Frontal cortex (tissue), 4 donors: Measurements from ENCODE around the gene CDC42EP4. TPM values are rescaled to one million over a fixed set of nuclear protein-coding genes. Genes with fewer than 3 reads are reported as not detected.
"Not testable (repeated sequence)": the region's sequence is repeated elsewhere in the genome, so short reads cannot be mapped to it uniquely, and the experiment has no call there.

Source experiments
- DNase-seq, 2 donors: peaks; one replicate each; pipeline ENCODE4 v3.0.0; 2012; ENCODE audit warnings: low spot score in 2 of 2
- FAIRE-seq: peaks from 2 replicates; lab custom pipeline; 2012; peaks lifted over from hg19 to GRCh38; lab: Jason Lieb, UNC
- total RNA-seq: library from RNA; depleted of rRNA; stranded (reverse); fragments of >200 nt; gene quantifications from one replicate; pipeline ENCODE4 v1.2.3, GENCODE V29; 2014
- donor health status: control.
- donor health status: control.
- donor health status: control.

The CDC42EP4 gene
- total RNA-seq, 1 donor from 2014 or later: 62.8 TPM

DNA sequence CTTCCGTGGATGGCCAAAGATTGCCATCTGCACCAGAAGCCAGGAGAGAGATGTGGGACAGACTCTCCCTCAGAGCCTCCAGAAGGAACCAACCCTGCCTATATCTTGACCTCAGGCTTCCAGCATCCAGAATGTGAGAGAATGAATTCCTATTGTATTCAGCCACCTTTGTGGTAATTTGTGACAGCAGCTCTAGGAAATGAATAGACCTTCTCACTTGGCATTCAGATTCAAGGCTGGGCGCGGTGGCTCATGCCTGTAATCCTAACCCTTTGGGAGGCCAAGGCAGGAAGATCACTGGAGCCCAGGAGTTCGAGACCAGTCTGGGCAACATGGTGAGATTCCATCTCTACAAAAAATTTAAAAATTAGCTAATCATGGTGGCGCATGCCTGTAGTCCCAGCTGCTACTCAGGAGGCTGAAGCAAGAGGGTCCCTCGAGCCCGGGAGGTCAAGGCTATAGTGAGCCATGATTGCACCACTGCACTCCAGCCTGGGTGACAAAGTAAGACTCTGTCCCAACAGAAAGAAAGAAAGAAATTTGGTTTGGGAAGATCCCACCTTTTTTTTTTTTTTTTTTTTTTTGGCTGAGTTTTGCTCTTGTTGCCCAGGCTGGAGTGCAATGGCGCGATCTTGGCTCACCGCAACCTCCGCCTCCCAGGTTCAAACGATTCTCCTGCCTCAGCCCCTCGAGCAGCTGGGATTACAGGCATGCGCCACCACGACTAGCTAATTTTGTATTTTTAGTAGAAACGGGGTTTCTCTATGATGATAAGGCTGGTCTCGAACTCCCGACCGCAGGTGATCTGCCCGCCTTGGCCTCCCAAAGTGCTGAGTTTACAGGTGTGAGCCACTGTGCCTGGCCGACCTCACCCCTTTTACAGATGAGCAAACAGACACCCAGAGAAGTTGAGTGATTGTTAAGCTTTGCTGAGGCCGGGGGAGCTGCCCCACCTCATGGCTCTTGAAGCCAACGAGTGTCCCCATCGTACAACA, 45.9 kb downstream of the CDC42EP4 start:
- FAIRE-seq (no peak), DNase-seq (no peak)

DNA sequence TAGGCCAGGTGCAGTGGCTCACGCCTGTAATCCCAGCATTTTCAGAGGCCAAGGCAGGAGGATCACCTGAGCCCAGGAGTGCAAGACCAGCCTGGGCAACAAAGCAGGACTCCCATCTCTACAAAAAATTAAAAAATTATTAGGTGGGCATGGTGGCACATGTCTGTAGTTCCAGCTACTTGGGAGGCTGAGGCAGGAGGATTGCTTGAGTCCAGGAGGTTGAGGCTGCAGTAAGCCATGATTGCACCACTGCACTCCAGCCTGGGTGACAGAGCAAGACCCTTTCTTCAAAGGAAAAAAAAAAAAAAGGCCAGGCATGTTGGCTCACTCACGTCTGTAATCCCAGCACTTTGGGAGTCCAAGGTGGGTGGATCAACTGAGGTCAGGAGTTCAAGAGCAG, 47.4 kb downstream of the CDC42EP4 start:
- FAIRE-seq, DNase-seq: not testable (repeated sequence)

DNA sequence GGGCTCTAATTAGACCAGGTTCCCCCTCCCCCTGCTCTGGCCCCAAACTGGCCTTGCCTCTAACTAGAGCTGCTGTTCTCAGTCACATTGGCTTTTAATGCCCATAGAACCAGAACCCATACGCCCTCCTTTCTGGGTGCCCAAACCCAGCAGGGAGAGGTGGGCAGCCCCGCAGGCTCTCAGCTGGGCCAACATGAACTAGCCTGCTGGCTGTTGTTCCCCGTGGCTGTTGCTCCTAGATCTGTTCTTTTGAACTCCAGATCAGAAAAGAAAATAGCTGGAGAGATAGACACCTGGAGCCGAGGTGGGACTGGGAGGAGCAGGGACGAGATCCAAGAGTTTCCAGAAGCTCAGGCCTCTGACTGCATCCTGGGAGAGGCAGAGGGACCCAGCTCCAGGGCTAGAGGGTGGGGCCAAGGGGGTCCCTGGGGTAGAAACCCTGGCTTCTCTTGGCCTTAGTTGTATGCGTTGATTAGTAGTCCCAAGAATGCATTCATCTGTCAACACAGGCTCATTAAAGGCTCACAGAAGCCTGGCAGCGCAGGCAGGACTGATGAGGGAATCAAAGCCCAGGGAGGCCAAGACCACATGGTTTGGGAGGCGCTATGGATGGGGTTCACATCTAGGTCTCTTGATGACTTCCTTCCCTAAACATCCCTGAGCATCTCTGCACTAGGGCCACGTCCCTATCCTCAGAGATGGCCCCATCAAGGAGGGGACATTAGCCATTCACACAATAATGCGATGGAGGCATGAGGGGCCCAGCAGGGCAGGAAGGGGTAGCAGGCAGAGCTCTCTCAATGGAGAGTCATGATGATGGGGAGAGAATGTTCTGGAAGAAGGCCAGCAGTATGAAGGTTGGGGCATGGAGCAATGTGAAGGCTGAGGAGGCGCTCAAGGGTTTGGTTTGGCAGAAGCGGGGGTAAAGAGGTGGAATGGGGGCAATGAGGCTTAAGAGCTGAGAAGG, 48.8 kb downstream of the CDC42EP4 start:
- no peak for DNase-seq
- no peak for FAIRE-seq

DNA sequence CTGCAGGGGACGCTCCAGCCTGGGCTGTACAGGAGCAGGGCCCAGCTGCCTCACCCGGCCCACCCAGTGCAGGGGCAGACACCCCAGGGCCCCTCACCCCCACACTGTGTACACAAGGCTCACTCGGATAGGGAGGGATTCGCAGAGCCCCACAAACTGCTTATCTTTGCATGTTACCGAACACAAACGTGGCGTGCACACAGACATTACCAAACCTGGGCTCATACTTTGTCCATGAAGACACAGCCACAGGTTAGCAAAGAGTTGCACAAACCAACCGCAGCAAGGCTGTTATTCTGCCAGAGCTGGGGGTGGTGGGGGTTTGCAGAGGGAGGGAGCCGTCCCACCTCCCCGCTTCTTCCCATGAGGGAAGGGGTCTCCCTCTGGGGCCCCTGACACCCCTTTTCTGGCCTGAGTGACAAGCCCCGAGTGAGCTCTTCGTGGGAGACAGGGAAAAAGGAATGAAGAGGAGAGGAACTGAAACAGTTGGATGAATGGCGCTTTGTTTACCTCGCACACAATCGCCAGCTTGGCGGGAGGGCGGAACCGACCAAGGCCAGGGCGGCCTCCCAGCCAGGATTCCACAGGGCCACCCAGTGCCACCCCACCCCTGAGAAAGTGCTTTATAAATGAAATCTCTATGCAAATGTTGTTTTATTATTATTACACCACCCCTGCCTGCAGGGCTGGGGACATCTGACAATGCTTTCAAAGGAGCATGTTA, 49.7 kb downstream of the CDC42EP4 start:
- no peak for FAIRE-seq
- peak; percentile 53 to 56 for DNase-seq

DNA sequence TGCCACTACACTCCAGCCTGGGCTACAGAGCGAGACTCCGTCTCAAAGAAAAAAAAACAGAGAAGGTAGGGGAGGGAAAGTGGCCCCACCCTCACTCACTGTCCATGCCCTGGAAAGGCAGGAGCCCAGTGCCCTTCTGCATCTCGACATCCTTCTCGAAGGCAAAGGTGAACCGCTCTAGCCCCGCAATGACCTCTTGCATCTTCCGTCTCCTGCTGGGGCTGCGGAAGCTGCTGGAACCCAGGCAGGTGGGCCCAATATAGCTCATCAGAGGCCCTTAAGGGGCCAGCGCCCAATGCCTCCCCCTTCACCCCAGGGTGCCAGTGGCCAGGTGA, 50.2 kb downstream of the CDC42EP4 start, which contains the start of gene CPSF4L:
CPSF4L (minus strand) TSS at position 264 of the 335 bp plus-strand sequence; CDS start at position 202, 62 bp downstream.
- DNase-seq (no peak), FAIRE-seq (no peak)

DNA sequence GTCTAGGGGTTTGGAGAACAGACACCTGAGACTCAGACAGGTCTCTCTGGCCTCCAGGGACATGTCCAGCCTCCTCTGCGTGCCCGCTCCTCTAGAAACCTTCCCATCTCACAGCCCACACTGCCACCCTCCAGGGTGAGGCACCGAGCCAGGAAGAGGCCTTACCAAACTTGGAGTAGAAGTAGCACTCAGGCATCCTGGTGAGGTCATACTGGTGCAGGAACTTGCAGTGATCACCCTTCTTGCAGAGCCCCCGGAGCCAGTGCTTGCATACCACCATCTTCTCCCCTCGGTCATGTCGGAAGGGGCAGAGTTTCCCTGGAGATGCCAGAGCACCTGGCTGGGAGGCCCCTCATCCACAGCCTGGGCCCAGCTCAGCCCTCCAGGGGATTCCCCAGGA, 54.3 kb downstream of the CDC42EP4 start:
- DNase-seq (no peak), FAIRE-seq (no peak)

DNA sequence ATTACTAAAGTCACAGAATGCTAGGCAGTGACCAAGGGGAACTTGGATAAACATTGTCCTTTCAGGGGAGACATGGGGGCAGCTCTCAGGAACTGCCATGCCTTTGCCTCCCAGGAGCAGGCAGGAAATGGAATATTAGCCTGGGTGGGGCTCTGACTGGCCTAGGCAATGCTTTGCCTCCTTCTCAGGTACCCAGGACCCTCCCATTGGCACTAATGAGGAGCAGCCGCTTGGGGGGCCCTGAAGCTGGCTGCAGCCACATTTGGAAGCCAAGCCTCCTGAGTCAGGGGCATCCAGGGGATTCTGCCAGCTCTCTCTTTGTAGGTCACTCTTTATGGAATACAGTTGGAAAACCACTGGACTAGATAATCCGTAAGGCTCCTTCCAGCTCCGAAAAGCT, 55.6 kb downstream of the CDC42EP4 start:
- FAIRE-seq (no peak), DNase-seq (no peak)

DNA sequence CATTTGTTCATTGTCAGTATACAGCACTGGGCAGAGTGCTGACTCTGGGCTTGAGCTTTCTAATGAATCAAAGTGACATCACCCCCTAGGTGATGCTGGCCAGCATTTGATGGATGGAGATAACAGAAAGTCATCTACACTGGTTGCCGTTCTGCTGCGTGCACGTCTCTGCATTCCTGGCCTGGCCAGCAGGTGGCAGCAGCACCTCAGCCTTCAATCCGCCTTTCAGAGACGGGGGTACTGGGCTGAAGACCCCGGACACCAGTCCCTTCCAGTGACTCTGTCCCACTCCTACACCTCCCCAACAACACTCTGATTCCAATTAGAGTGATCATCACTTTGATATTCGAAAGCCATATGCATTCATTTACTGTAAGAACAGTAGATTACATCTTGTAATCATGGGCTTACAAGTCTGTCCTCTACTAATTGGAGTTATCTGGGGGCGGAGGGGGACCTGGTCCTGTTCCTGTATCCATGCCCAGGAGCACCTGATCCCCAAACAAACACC, 56.1 kb downstream of the CDC42EP4 start:
- no peak for FAIRE-seq
- peak; percentile 54 to 78 for DNase-seq

DNA sequence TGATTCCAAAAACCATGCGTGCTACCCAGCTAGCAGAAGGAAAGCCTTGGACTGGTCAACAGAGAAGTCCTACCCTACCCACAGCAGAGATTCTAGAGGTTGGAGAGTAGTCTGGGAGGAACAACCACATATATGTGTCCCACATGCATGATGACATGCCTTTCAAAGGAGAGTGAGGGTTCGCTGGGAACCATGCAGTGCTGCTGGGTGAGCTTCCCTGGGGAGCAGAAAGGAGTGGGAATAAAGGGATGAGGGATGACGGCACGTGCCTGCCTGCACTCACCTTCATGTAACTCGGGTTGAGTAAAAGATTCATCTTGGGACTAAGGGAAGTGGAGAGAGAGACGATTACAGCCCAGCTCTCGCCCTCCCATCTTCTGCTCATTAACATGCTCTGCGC, 59.9 kb downstream of the CDC42EP4 start:
- DNase-seq (no peak), FAIRE-seq (no peak)

DNA sequence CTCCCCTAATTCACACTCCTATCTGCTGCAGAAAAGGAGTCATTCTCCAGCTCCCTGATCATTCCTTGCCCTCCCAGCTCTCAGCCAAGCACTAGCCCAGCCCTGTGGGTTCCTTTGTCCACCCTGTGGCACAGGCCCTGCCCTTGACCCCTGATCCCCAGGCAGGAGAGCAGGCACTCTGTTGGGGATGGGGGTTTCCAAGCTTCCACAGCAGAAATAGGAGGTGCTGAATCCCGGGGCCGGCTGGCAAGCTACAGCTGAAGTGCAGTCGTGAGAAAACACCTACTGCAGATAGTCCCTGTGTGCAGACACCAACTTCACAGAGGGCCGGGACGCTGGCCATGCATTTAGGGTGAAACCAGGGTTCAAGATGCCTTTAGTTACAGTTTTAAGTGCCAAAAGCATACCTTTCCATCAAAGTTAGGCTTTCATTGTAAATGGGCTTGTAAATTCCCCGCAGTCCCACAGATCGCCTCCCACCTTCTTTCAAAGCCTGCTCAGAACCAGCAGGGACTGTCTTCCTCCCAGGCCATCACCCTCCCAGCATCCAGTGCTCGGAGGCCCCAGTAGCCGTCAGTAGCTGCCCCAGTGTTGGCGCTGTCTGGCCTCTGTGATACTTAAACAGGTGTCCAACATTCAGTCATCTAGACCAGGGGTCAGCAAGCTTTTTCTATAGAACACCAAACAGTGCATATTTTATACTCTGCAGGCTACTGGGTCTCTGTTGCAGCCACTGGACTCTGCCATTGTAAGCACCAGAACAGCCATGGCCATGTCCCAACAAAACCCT, 60.8 kb downstream of the CDC42EP4 start:
- FAIRE-seq (no peak), DNase-seq (no peak)

DNA sequence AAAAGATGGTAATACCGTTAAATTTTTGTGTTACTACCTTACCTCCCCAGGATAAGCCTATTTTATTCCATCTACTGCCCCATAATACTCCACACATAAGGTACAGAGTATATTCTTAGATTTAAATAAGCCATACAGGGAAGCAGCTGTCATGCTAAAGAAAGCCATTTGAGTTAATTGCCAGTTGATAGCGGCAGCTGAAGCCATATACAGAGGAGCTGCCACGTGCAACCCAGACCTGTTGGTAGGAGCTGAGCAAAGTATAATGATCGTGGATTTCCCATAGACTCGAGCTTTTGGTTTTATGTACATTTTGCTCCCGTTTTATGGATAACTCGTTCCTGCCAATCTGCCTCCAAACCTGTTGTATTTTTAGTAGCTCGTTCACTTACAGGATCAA, 62.1 kb downstream of the CDC42EP4 start:
- FAIRE-seq: no peak
- DNase-seq: no peak

DNA sequence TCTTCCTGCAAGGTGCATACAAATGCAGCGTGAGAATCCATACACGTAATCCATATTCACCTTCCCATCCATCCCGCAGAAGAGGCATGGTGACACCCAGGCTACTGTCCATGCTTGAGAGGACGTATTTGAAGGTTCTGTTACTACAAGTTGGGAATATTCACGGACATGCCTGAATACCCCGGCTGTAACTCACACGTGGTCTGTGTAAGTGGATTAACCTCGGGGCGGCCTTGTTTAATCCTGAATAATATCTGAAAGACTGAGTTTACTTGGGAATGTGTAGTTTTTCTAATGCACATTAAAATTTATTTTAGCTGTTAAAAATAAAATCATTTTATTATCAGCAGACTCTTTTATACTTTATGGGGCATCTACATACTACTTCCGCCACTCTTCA, 63.3 kb downstream of the CDC42EP4 start:
- FAIRE-seq: no peak
- no peak for DNase-seq

DNA sequence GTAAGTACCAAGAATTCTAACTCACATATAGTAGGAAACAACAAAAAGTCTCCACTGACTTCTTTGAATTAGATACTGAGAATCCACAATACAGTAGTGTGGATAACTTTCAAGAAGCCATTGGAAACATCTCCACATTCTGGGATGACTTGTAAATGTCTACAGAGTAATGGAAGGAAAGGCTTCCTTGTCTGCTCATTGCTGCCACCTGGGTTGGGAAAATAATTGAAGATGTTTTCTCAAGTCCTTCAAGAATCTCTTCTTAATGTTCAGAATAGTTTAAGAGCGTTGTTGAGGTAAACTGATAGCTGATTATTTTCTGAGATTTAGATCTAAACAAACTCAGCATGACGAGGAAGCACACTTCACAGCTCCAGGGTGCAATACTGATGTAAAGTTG, 64.1 kb downstream of the CDC42EP4 start:
- FAIRE-seq (no peak), DNase-seq (no peak)

DNA sequence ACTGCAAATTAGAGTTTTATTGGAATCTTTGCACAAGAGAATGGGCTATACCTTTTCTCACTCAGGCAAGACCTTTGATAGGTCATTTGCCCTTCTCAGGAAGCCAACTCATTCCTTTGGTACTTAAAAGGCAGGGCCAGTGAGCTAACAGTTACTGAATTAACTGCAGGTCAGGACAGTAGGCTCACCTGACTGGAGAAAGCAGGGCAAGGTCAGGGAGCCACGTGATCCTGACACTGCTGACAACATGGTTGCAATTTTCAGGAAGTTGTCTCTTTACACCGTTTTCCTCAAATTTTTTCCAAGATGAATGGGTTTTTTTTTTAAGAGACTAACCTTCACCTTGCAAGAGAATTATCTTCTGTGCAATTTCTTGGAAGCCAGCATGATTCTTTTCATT, 71.2 kb downstream of the CDC42EP4 start:
- no peak for DNase-seq
- no peak for FAIRE-seq

DNA sequence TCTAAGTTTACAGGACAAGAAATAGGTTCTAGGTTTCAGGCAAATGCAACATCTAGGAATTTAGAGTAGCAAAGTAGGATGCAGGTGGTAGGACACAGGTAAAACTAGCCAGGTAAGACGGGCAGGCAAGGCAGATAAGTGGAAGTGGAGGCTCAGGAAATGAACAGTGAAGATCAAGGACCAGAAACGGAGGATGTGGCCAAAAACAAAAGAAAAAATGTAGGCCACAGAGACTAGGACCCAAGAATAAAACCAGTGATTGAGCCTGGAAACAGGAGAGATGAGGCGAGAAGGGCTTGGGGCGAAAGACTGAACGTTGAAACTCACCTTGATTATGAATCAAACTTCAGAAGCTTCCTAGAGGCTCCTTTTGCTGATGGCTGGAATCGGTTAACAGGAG, 74.1 kb downstream of the CDC42EP4 start:
- DNase-seq (no peak), FAIRE-seq (no peak)

DNA sequence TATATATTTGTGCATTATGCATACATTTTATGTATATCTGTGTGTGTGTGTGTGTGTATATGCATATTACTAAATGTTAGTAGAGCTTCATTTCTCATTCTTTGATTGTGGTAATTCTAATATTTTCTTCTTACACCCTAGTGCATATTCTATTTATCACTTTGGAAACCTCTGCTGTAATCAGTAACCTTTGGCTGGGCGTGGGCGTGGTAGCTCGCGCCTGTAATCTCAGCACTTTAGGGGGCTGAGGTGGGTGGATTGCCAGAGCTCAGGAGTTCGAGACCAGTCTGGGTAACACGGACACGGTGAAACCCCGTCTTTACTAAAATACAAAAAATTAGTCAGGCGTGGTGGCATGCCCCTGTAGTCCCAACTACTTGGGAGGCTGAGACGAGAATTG, 77.1 kb downstream of the CDC42EP4 start:
- FAIRE-seq: no peak
- no peak for DNase-seq
